ENCODE measurements around the gene MGA.

Gene MGA

GRCh38 chr15:41801185-41801584, 141.0 kb downstream of the MGA start:
- no peak for TF ChIP-seq CTCF (IDR thresholded peaks at IDR 0.05; ENCODE audit: low read depth, low read length, missing control alignments)
- no peak for DNase-seq (ENCODE audit: low read depth)
- no peak overlapping the region for H3K4me3 ChIP-seq (ENCODE audit: low read depth, low read length)

GRCh38 chr15:41801850-41802455, 141.7 kb downstream of the MGA start:
- no peak for DNase-seq (ENCODE audit: low read depth)
- no peak for TF ChIP-seq CTCF (IDR thresholded peaks at IDR 0.05; ENCODE audit: low read depth, low read length, missing control alignments)
- H3K4me3 ChIP-seq (ENCODE audit: low read depth, low read length) = no peak overlapping the region

GRCh38 chr15:41804361-41804760, 144.2 kb downstream of the MGA start:
- no peak for TF ChIP-seq CTCF (IDR thresholded peaks at IDR 0.05; ENCODE audit: low read depth, low read length, missing control alignments)
- H3K4me3 ChIP-seq (ENCODE audit: low read depth, low read length) = no peak overlapping the region
- DNase-seq (ENCODE audit: low read depth) = no peak

- no peak for TF ChIP-seq CTCF (IDR thresholded peaks at IDR 0.05; ENCODE audit: low read depth, low read length, missing control alignments)
- no peak for DNase-seq (ENCODE audit: low read depth)
- no peak overlapping the region for H3K4me3 ChIP-seq (ENCODE audit: low read depth, low read length)
These were observed 144.9 kb downstream of the MGA start for GRCh38 chr15:41804916-41805666.

- TF ChIP-seq CTCF (IDR thresholded peaks at IDR 0.05; ENCODE audit: low read depth, low read length, missing control alignments) = no peak
- no peak for DNase-seq (ENCODE audit: low read depth)
- H3K4me3 ChIP-seq (ENCODE audit: low read depth, low read length) = no peak overlapping the region
These were observed 145.5 kb downstream of the MGA start for GRCh38 chr15:41805711-41806110.

GRCh38 chr15:41806291-41807181, 146.3 kb downstream of the MGA start:
- TF ChIP-seq CTCF (IDR thresholded peaks at IDR 0.05; ENCODE audit: low read depth, low read length, missing control alignments) = no peak
- no peak overlapping the region for H3K4me3 ChIP-seq (ENCODE audit: low read depth, low read length)
- DNase-seq (ENCODE audit: low read depth) = no peak

All from GM12864 (cell line).